ENCODE results near the gene NDST3. TPM values are rescaled to one million over a fixed set of nuclear protein-coding genes. Genes with fewer than 3 reads are reported as not detected.
"Not testable (repeated sequence)": the region's sequence is repeated elsewhere in the genome, so short reads cannot be mapped to it uniquely, and the experiment has no call there.

Gene NDST3
- total RNA-seq, 3 donors from 2014 or later = 0.29 TPM; not detected in 2

- no peak for DNase-seq (ENCODE audit: low spot score in 2 of 2)
- no peaks in the 10 kb centered on the region for H3K27me3 ChIP-seq
- no peaks in the 10 kb centered on the region for H3K36me3 ChIP-seq
- H3K9me3 ChIP-seq = no peaks in the 10 kb centered on the region
- no peak overlapping the region for H3K4me3 ChIP-seq
- intact Hi-C loops (cut with DNase I; ENCODE audit: low total_unique reads) = no loop called here
- H3K4me1 ChIP-seq = no peaks in the 10 kb centered on the region
- TF ChIP-seq CTCF (IDR thresholded peaks at IDR 0.05) (no peak), POLR2A (IDR thresholded peaks at IDR 0.05) (no peak), POLR2AphosphoS5 (IDR thresholded peaks at IDR 0.05) (no peak)
- no peak overlapping the region for H3K27ac ChIP-seq
Observed at GRCh38 chr4:118289794-118290193, 255.5 kb downstream of the NDST3 start.

GRCh38 chr4:118290951-118291350, 256.7 kb downstream of the NDST3 start:
- no peaks in the 10 kb centered on the region for H3K27me3 ChIP-seq
- H3K4me1 ChIP-seq = no peaks in the 10 kb centered on the region
- no peak for DNase-seq (ENCODE audit: low spot score in 2 of 2)
- TF ChIP-seq POLR2AphosphoS5 (IDR thresholded peaks at IDR 0.05) (no peak), CTCF (IDR thresholded peaks at IDR 0.05) (no peak), POLR2A (IDR thresholded peaks at IDR 0.05) (no peak)
- no peaks in the 10 kb centered on the region for H3K9me3 ChIP-seq
- H3K4me3 ChIP-seq = no peak overlapping the region
- H3K36me3 ChIP-seq = no peaks in the 10 kb centered on the region
- intact Hi-C loops (cut with DNase I; ENCODE audit: low total_unique reads) = no loop called here
- no peak overlapping the region for H3K27ac ChIP-seq

- H3K4me3 ChIP-seq = no peak overlapping the region
- no peaks in the 10 kb centered on the region for H3K4me1 ChIP-seq
- H3K27ac ChIP-seq = no peak overlapping the region
- DNase-seq (ENCODE audit: low spot score in 2 of 2) = no peak
- intact Hi-C loops (cut with DNase I; ENCODE audit: low total_unique reads) = no loop called here
- no peak for TF ChIP-seq CTCF (IDR thresholded peaks at IDR 0.05)
- no peak for TF ChIP-seq POLR2AphosphoS5 (IDR thresholded peaks at IDR 0.05)
- H3K36me3 ChIP-seq = no peaks in the 10 kb centered on the region
- H3K9me3 ChIP-seq = no peaks in the 10 kb centered on the region
- H3K27me3 ChIP-seq = no peaks in the 10 kb centered on the region
Observed at GRCh38 chr4:118296729-118297128, 262.4 kb downstream of the NDST3 start.

GRCh38 chr4:118299619-118300018, 265.3 kb downstream of the NDST3 start:
- H3K4me3 ChIP-seq; intact Hi-C loops (cut with DNase I; ENCODE audit: low total_unique reads); H3K4me1 ChIP-seq; H3K9me3 ChIP-seq; H3K36me3 ChIP-seq; DNase-seq (ENCODE audit: low spot score in 2 of 2); H3K27ac ChIP-seq; H3K27me3 ChIP-seq: not testable (repeated sequence)

- Histone ChIP-seq H3K36me3 (no peaks in the 10 kb centered on the region), H3K4me1 (no peaks in the 10 kb centered on the region), H3K9me3 (no peaks in the 10 kb centered on the region), H3K4me3 (no peak overlapping the region), H3K27me3 (no peaks in the 10 kb centered on the region), H3K27ac (no peak overlapping the region)
- TF ChIP-seq POLR2A (IDR thresholded peaks at IDR 0.05) = no peak
- no peak for TF ChIP-seq POLR2AphosphoS5 (IDR thresholded peaks at IDR 0.05)
- no peak for TF ChIP-seq CTCF (IDR thresholded peaks at IDR 0.05)
- intact Hi-C loops (cut with DNase I; ENCODE audit: low total_unique reads) = no loop called here
- no peak for DNase-seq (ENCODE audit: low spot score in 2 of 2)
Observed at GRCh38 chr4:118307643-118308042, 273.4 kb downstream of the NDST3 start.

Data from breast epithelium (tissue), 4 donors.